ENCODE data around the gene ETFA.
A peak's percentile ranks its signal among the peaks of the same experiment; 100 is the strongest.

Gene ETFA

GRCh38 chr15:76289582-76289981 lies 21.7 kb downstream of the ETFA start:
- Histone ChIP-seq H3K27ac (ENCODE audit: low read length) (no peak overlapping the region), H3K9me3 (ENCODE audit: insufficient read depth, low read length) (no peaks in the 10 kb centered on the region), H3K27me3 (ENCODE audit: low read depth, low read length) (no peaks in the 10 kb centered on the region), H3K4me3 (ENCODE audit: low read length) (no peak overlapping the region), H3K9ac (ENCODE audit: low read length) (no peak overlapping the region), H4K20me1 (ENCODE audit: insufficient read depth, low read length) (peaks cover 12% of the 10 kb centered on the region), H3K4me2 (ENCODE audit: low read length) (no peak overlapping the region), H3K36me3 (replicated peaks; ENCODE audit: low read depth, low read length) (peaks cover 48% of the 10 kb centered on the region), H2AFZ (ENCODE audit: low read depth, low read length) (no peak overlapping the region), H3K79me2 (ENCODE audit: low read length) (peaks cover 38% of the 10 kb centered on the region), H3K4me1 (ENCODE audit: low read length) (peaks cover 13% of the 10 kb centered on the region)
- TF ChIP-seq EZH2phosphoT487 (IDR thresholded peaks at IDR 0.05; ENCODE audit: low read depth): no peak
- no peak for TF ChIP-seq CTCF (IDR thresholded peaks at IDR 0.05; ENCODE audit: low read depth, low read length)

GRCh38 chr15:76286271-76286879 lies 24.9 kb downstream of the ETFA start:
- TF ChIP-seq EZH2phosphoT487 (IDR thresholded peaks at IDR 0.05; ENCODE audit: low read depth) (no peak), CTCF (IDR thresholded peaks at IDR 0.05; ENCODE audit: low read depth, low read length) (no peak)
- peaks cover 5% of the 10 kb centered on the region; the same call in 1 of the 2 replicates for H3K4me1 ChIP-seq (ENCODE audit: low read length)
- H3K9ac ChIP-seq (ENCODE audit: low read length): no peak overlapping the region
- no peaks in the 10 kb centered on the region for H3K27me3 ChIP-seq (ENCODE audit: low read depth, low read length)
- H3K27ac ChIP-seq (ENCODE audit: low read length): no peak overlapping the region
- peak overlapping the region; percentile 35 for H3K4me2 ChIP-seq (ENCODE audit: low read length)
- H3K79me2 ChIP-seq (ENCODE audit: low read length): peaks cover 8% of the 10 kb centered on the region
- H2AFZ ChIP-seq (ENCODE audit: low read depth, low read length): no peak overlapping the region
- peaks cover 59% of the 10 kb centered on the region for H3K36me3 ChIP-seq (replicated peaks; ENCODE audit: low read depth, low read length)
- no peaks in the 10 kb centered on the region for H3K9me3 ChIP-seq (ENCODE audit: insufficient read depth, low read length)
- H4K20me1 ChIP-seq (ENCODE audit: insufficient read depth, low read length): no peaks in the 10 kb centered on the region
- 0 out of 2 replicates have a peak overlapping the region, but pooled peaks have one; percentile 14 for H3K4me3 ChIP-seq (ENCODE audit: low read length)

- Histone ChIP-seq H3K9me3 (ENCODE audit: insufficient read depth, low read length) (no peaks in the 10 kb centered on the region), H3K9ac (ENCODE audit: low read length) (no peak overlapping the region), H3K27me3 (ENCODE audit: low read depth, low read length) (no peaks in the 10 kb centered on the region), H3K4me2 (ENCODE audit: low read length) (no peak overlapping the region), H3K4me1 (ENCODE audit: low read length) (peaks cover 5% of the 10 kb centered on the region; the same call in 1 of the 2 replicates), H2AFZ (ENCODE audit: low read depth, low read length) (no peak overlapping the region), H3K4me3 (ENCODE audit: low read length) (no peak overlapping the region), H4K20me1 (ENCODE audit: insufficient read depth, low read length) (no peaks in the 10 kb centered on the region), H3K27ac (ENCODE audit: low read length) (no peak overlapping the region), H3K36me3 (replicated peaks; ENCODE audit: low read depth, low read length) (peaks cover 61% of the 10 kb centered on the region), H3K79me2 (ENCODE audit: low read length) (peaks cover under 1% of the 10 kb centered on the region; the same call in 1 of the 2 replicates)
- TF ChIP-seq CTCF (IDR thresholded peaks at IDR 0.05; ENCODE audit: low read depth, low read length): peak; percentile 49
- no peak for TF ChIP-seq EZH2phosphoT487 (IDR thresholded peaks at IDR 0.05; ENCODE audit: low read depth)
These were observed 25.9 kb downstream of the ETFA start for GRCh38 chr15:76285241-76285825.

GRCh38 chr15:76282465-76282864 lies 28.8 kb downstream of the ETFA start:
- H3K36me3 ChIP-seq (replicated peaks; ENCODE audit: low read depth, low read length): peaks cover 69% of the 10 kb centered on the region

More at GRCh38 chr15:76282465-76282864, 28.8 kb downstream of the ETFA start:
- Histone ChIP-seq H3K4me1 (ENCODE audit: low read length) (peaks cover 5% of the 10 kb centered on the region; the same call in 1 of the 2 replicates), H3K9me3 (ENCODE audit: insufficient read depth, low read length) (no peaks in the 10 kb centered on the region), H2AFZ (ENCODE audit: low read depth, low read length) (no peak overlapping the region), H3K27ac (ENCODE audit: low read length) (no peak overlapping the region), H3K27me3 (ENCODE audit: low read depth, low read length) (no peaks in the 10 kb centered on the region), H3K9ac (ENCODE audit: low read length) (no peak overlapping the region), H3K79me2 (ENCODE audit: low read length) (no peaks in the 10 kb centered on the region), H4K20me1 (ENCODE audit: insufficient read depth, low read length) (no peaks in the 10 kb centered on the region), H3K4me3 (ENCODE audit: low read length) (no peak overlapping the region), H3K4me2 (ENCODE audit: low read length) (no peak overlapping the region)
- TF ChIP-seq EZH2phosphoT487 (IDR thresholded peaks at IDR 0.05; ENCODE audit: low read depth): no peak
- no peak for TF ChIP-seq CTCF (IDR thresholded peaks at IDR 0.05; ENCODE audit: low read depth, low read length)
